Breast epithelium (tissue), 3 donors: ENCODE data around the gene GAL3ST3.

Source experiments
- CTCF ChIP-seq, 3 donors: fragments of 450-650 bp; IDR thresholded peaks; one replicate each; pipeline ENCODE4 v1.5.1; 2016 to 2017; ENCODE audit warnings: antibody characterized with exemption in 3 of 3, mild to moderate bottlenecking in 3 of 3, moderate library complexity in 3 of 3
- POLR2A ChIP-seq: fragments of 450-650 bp; IDR thresholded peaks from one replicate; pipeline ENCODE4 v1.6.1; 2016; ENCODE audit warnings: antibody characterized with exemption, mild to moderate bottlenecking, moderate library complexity

GRCh38 chr11:66039765-66040164 is 9.2 kb downstream of the GAL3ST3 start:
- TF ChIP-seq POLR2A (no peak), CTCF (IDR thresholded peaks at IDR 0.05) (no peak)
